ENCODE results near the gene TBC1D9B. TPM values are rescaled to one million over a fixed set of nuclear protein-coding genes. Genes with fewer than 3 reads are reported as not detected.

Gene TBC1D9B
- total and polyA plus RNA-seq, 2 donors (not counting 1 experiment from before 2014, with no cell fraction given) = 48.7 to 50.4 TPM

- H3K9ac ChIP-seq (ENCODE audit: insufficient read depth, low read length) = peak overlapping the region; percentile 69
- peak overlapping the region; percentile 62 for H2AFZ ChIP-seq (ENCODE audit: low read length)
- H3K4me2 ChIP-seq (ENCODE audit: extremely low read depth, insufficient read depth, low read length) = peak overlapping the region; percentile 94
- DNase-seq (ENCODE audit: low read depth in 2 of 2) = peak; percentile 14 to 19
- peak overlapping the region; percentile 39 for H3K27ac ChIP-seq (ENCODE audit: insufficient read depth, low read length)
- H3K27me3 ChIP-seq (ENCODE audit: control insufficient read depth, insufficient read depth, low read length) = no peaks in the 10 kb centered on the region
- H3K4me3 ChIP-seq (replicated peaks in 1 of 4; ENCODE audit: control extremely low read depth in 1 of 4, insufficient read depth in 1 of 4, low read depth in 3 of 4, low read length in 4 of 4) = peak overlapping the region; percentile 76 to 93 (median 80)
- H3K4me1 ChIP-seq (ENCODE audit: control insufficient read depth, extremely low read depth, insufficient read depth, low read length) = peaks cover 5% of the 10 kb centered on the region
- no peaks in the 10 kb centered on the region for H3K9me3 ChIP-seq (ENCODE audit: control insufficient read depth, insufficient read depth, low read depth, low read length)
- H3K36me3 ChIP-seq (ENCODE audit: control insufficient read depth, insufficient read depth, low read length) = peaks cover 14% of the 10 kb centered on the region
- peaks cover 31% of the 10 kb centered on the region for H3K79me2 ChIP-seq (ENCODE audit: control insufficient read depth, insufficient read depth, low read length)
- no peak for TF ChIP-seq EZH2 (IDR thresholded peaks at IDR 0.05; ENCODE audit: low read length, missing control alignments)
- TF ChIP-seq, protein P1, sequence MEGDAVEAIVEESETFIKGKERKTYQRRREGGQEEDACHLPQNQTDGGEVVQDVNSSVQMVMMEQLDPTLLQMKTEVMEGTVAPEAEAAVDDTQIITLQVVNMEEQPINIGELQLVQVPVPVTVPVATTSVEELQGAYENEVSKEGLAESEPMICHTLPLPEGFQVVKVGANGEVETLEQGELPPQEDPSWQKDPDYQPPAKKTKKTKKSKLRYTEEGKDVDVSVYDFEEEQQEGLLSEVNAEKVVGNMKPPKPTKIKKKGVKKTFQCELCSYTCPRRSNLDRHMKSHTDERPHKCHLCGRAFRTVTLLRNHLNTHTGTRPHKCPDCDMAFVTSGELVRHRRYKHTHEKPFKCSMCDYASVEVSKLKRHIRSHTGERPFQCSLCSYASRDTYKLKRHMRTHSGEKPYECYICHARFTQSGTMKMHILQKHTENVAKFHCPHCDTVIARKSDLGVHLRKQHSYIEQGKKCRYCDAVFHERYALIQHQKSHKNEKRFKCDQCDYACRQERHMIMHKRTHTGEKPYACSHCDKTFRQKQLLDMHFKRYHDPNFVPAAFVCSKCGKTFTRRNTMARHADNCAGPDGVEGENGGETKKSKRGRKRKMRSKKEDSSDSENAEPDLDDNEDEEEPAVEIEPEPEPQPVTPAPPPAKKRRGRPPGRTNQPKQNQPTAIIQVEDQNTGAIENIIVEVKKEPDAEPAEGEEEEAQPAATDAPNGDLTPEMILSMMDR (conservative IDR thresholded peaks at IDR 0.05 in 1 of 2, IDR thresholded peaks at IDR 0.05 in 1 of 2; ENCODE audit: low read depth in 1 of 2, low read length in 2 of 2) = no peak
- H4K20me1 ChIP-seq (ENCODE audit: control insufficient read depth, extremely low read depth, insufficient read depth, low read length) = no peaks in the 10 kb centered on the region
Observed at GRCh38 chr5:179906795-179907555, 722 bp downstream of the TBC1D9B start.

DNA sequence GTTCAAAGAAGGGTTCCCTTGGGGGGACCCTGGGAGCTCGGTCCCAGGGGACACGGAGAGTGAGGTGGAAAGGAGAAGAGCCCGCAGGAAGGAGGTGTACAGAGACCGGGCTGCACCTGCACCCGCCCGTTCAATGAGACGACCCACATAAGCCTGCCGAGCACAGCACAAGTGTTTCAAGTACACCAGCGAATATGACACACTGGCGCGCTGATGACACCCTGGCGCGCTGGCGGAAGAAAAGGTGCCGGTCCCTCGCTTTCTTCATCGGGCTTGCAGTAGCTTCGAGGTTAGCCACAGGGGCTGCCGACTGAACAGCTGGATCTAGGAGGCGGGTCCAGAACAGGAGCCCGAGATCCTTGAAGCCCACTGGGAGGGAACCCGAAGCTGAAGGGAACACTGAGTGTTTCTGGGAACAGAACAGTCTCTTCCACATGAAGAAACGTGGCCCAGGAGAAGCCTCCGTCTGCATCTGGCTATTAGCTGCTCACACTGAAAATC, 1.4 kb downstream of the TBC1D9B start:
- Histone ChIP-seq H3K4me2 (ENCODE audit: extremely low read depth, insufficient read depth, low read length) (peak overlapping the region; percentile 94), H3K4me3 (replicated peaks in 1 of 4; ENCODE audit: control extremely low read depth in 1 of 4, insufficient read depth in 1 of 4, low read depth in 3 of 4, low read length in 4 of 4) (peak overlapping the region; percentile 76 to 93 (median 80)), H3K9ac (ENCODE audit: insufficient read depth, low read length) (peak overlapping the region; percentile 69), H3K27ac (ENCODE audit: insufficient read depth, low read length) (no peak overlapping the region), H3K79me2 (ENCODE audit: control insufficient read depth, insufficient read depth, low read length) (peaks cover 32% of the 10 kb centered on the region), H3K4me1 (ENCODE audit: control insufficient read depth, extremely low read depth, insufficient read depth, low read length) (peaks cover 5% of the 10 kb centered on the region), H2AFZ (ENCODE audit: low read length) (no peak overlapping the region), H3K9me3 (ENCODE audit: control insufficient read depth, insufficient read depth, low read depth, low read length) (no peaks in the 10 kb centered on the region), H4K20me1 (ENCODE audit: control insufficient read depth, extremely low read depth, insufficient read depth, low read length) (no peaks in the 10 kb centered on the region), H3K36me3 (ENCODE audit: control insufficient read depth, insufficient read depth, low read length) (peaks cover 14% of the 10 kb centered on the region), H3K27me3 (ENCODE audit: control insufficient read depth, insufficient read depth, low read length) (no peaks in the 10 kb centered on the region)
- DNase-seq (ENCODE audit: low read depth in 2 of 2) = no peak
- TF ChIP-seq, protein P1 (conservative IDR thresholded peaks at IDR 0.05 in 1 of 2, IDR thresholded peaks at IDR 0.05 in 1 of 2; ENCODE audit: low read depth in 1 of 2, low read length in 2 of 2) = no peak
- TF ChIP-seq EZH2 (IDR thresholded peaks at IDR 0.05; ENCODE audit: low read length, missing control alignments) = no peak

GRCh38 chr5:179905161-179905560, 2.5 kb downstream of the TBC1D9B start:
- Histone ChIP-seq H3K9me3 (ENCODE audit: control insufficient read depth, insufficient read depth, low read depth, low read length) (no peaks in the 10 kb centered on the region), H3K4me1 (ENCODE audit: control insufficient read depth, extremely low read depth, insufficient read depth, low read length) (peaks cover 5% of the 10 kb centered on the region), H3K36me3 (ENCODE audit: control insufficient read depth, insufficient read depth, low read length) (peaks cover 14% of the 10 kb centered on the region), H2AFZ (ENCODE audit: low read length) (no peak overlapping the region), H4K20me1 (ENCODE audit: control insufficient read depth, extremely low read depth, insufficient read depth, low read length) (no peaks in the 10 kb centered on the region), H3K79me2 (ENCODE audit: control insufficient read depth, insufficient read depth, low read length) (peaks cover 35% of the 10 kb centered on the region), H3K27ac (ENCODE audit: insufficient read depth, low read length) (no peak overlapping the region), H3K4me3 (replicated peaks in 1 of 4; ENCODE audit: control extremely low read depth in 1 of 4, insufficient read depth in 1 of 4, low read depth in 3 of 4, low read length in 4 of 4) (no peak overlapping the region), H3K4me2 (ENCODE audit: extremely low read depth, insufficient read depth, low read length) (no peak overlapping the region), H3K9ac (ENCODE audit: insufficient read depth, low read length) (no peak overlapping the region), H3K27me3 (ENCODE audit: control insufficient read depth, insufficient read depth, low read length) (no peaks in the 10 kb centered on the region)
- DNase-seq (ENCODE audit: low read depth in 2 of 2) = no peak
- no peak for TF ChIP-seq EZH2 (IDR thresholded peaks at IDR 0.05; ENCODE audit: low read length, missing control alignments)
- TF ChIP-seq, protein P1 (conservative IDR thresholded peaks at IDR 0.05 in 1 of 2, IDR thresholded peaks at IDR 0.05 in 1 of 2; ENCODE audit: low read depth in 1 of 2, low read length in 2 of 2) = no peak
